ENCODE measurements around the gene SFMBT1. TPM values are rescaled to one million over a fixed set of nuclear protein-coding genes. Genes with fewer than 3 reads are reported as not detected.

SFMBT1 gene
- total and polyA plus RNA-seq, 9 donors = 1.2 to 21.1 (median 6.2) TPM

- Histone ChIP-seq H3K36me3 (no peaks in the 10 kb centered on the region), H3K9me3 (no peaks in the 10 kb centered on the region), H3K27ac (no peak overlapping the region), H3K4me1 (ENCODE audit: insufficient read depth) (no peaks in the 10 kb centered on the region), H3K27me3 (no peaks in the 10 kb centered on the region), H3K4me3 (no peak overlapping the region)
- no peak for DNase-seq
- intact Hi-C loops (cut with DNase I) = no loop called here
- WGBS, 3 donors = 49 to 87% (median 66%) methylated on average over 3 of the region's 3 CpGs
- TF ChIP-seq CTCF (IDR thresholded peaks at IDR 0.05) (no peak), POLR2A (IDR thresholded peaks at IDR 0.05) (no peak), EP300 (IDR thresholded peaks at IDR 0.05) (no peak)
Observed at GRCh38 chr3:53005338-53005737, 40.5 kb downstream of the SFMBT1 start.

- intact Hi-C loops (cut with DNase I) = no loop called here
- H3K36me3 ChIP-seq = no peaks in the 10 kb centered on the region
- no peak overlapping the region for H3K27ac ChIP-seq
- WGBS, 3 donors = 86 to 92% (median 87%) methylated on average over 7 of the region's 7 CpGs
- no peaks in the 10 kb centered on the region for H3K27me3 ChIP-seq
- no peak for DNase-seq
- H3K4me3 ChIP-seq = no peak overlapping the region
- no peak for TF ChIP-seq EP300 (IDR thresholded peaks at IDR 0.05)
- TF ChIP-seq CTCF (IDR thresholded peaks at IDR 0.05) = no peak
- no peak for TF ChIP-seq POLR2A (IDR thresholded peaks at IDR 0.05)
- no peaks in the 10 kb centered on the region for H3K4me1 ChIP-seq (ENCODE audit: insufficient read depth)
- no peaks in the 10 kb centered on the region for H3K9me3 ChIP-seq
Observed at GRCh38 chr3:53003320-53003719, 42.6 kb downstream of the SFMBT1 start.

GRCh38 chr3:52998771-52999513 is 46.9 kb downstream of the SFMBT1 start:
- TF ChIP-seq POLR2A (IDR thresholded peaks at IDR 0.05) (no peak), CTCF (IDR thresholded peaks at IDR 0.05) (no peak), EP300 (IDR thresholded peaks at IDR 0.05) (no peak)
- Histone ChIP-seq H3K27me3 (no peaks in the 10 kb centered on the region), H3K36me3 (no peaks in the 10 kb centered on the region), H3K4me1 (ENCODE audit: insufficient read depth) (no peaks in the 10 kb centered on the region), H3K27ac (no peak overlapping the region), H3K4me3 (no peak overlapping the region), H3K9me3 (no peaks in the 10 kb centered on the region)
- 95 to 98% (median 96%) methylated on average over 27 to 41 of the region's 41 CpGs for WGBS, 3 donors
- no peak for DNase-seq
- intact Hi-C loops (cut with DNase I) = no loop called here

GRCh38 chr3:52990637-52991036 is 55.2 kb downstream of the SFMBT1 start:
- Histone ChIP-seq H3K27ac (no peak overlapping the region), H3K36me3 (no peaks in the 10 kb centered on the region), H3K4me1 (ENCODE audit: insufficient read depth) (no peaks in the 10 kb centered on the region), H3K27me3 (no peaks in the 10 kb centered on the region), H3K4me3 (no peak overlapping the region), H3K9me3 (no peaks in the 10 kb centered on the region)
- intact Hi-C loops (cut with DNase I) = no loop called here
- 17 to 45% (median 23%) methylated on average over 2 of the region's 2 CpGs for WGBS, 3 donors
- no peak for DNase-seq
- TF ChIP-seq CTCF (IDR thresholded peaks at IDR 0.05) (no peak), POLR2A (IDR thresholded peaks at IDR 0.05) (no peak), EP300 (IDR thresholded peaks at IDR 0.05) (no peak)

All from ovary (tissue), 9 donors.